Bronchial epithelial cell (primary cell): ENCODE measurements around the gene ACR. TPM values are rescaled to one million over a fixed set of nuclear protein-coding genes. Genes with fewer than 3 reads are reported as not detected.
A peak's percentile ranks its signal among the peaks of the same experiment; 100 is the strongest.

Experiments
- DNase-seq: peaks from one replicate; pipeline ENCODE4 v3.0.0-alpha.2; 2010; ENCODE audit warnings: low read depth
- FAIRE-seq: peaks from 2 replicates; lab custom pipeline; 2011; peaks lifted over from hg19 to GRCh38; lab: Jason Lieb, UNC
- H3K27me3 ChIP-seq: 2 replicates; pipeline ENCODE4 v1.5.1; 2011; ENCODE audit warnings: low read length; ENCODE audit not compliant: control insufficient read depth, insufficient read depth
- H3K36me3 ChIP-seq: 2 replicates; pipeline ENCODE4 v1.5.1; 2011; ENCODE audit warnings: low read length; ENCODE audit not compliant: control insufficient read depth, insufficient read depth
- H3K4me3 ChIP-seq: 2 replicates; pipeline ENCODE4 v1.5.1; 2011; ENCODE audit warnings: mild to moderate bottlenecking, low read depth, low read length, control low read depth
- total RNA-seq: library from RNA; depleted of rRNA; stranded (reverse); fragments of >200 nt; gene quantifications from 2 replicates; pipeline ENCODE4 v1.2.1, GENCODE V29; 2014
- TF ChIP-seq, protein P1 (sequence below): IDR thresholded peaks from 2 replicates; pipeline ENCODE4 v1.5.1; 2011; ENCODE audit warnings: mild to moderate bottlenecking, moderate library complexity, low read length, control low read depth, inconsistent platforms; ENCODE audit not compliant: insufficient read depth, severe bottlenecking

The ACR gene
- total RNA-seq, 1 donor from 2014 or later, result not detected

DNA sequence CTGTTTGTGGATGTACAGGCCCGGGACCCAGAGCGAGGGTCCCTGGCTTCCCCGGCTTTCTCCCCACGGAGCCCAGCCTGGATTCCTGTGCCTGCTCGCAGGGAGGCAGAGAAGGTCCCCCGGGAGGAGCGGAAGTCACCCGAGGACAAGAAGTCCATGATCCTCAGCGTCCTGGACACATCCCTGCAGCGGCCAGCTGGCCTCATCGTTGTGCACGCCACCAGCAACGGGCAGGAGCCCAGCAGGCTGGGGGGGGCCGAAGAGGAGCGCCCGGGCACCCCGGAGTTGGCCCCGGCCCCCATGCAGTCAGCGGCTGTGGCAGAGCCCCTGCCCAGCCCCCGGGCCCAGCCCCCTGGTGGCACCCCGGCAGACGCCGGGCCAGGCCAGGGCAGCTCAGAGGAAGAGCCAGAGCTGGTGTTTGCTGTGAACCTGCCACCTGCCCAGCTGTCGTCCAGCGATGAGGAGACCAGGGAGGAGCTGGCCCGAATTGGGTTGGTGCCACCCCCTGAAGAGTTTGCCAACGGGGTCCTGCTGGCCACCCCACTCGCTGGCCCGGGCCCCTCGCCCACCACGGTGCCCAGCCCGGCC, 16.7 kb upstream of the ACR start:
- Histone ChIP-seq H3K27me3 (peaks cover 1% of the 10 kb centered on the region), H3K4me3 (no peak overlapping the region), H3K36me3 (peaks cover 6% of the 10 kb centered on the region)
- FAIRE-seq (no peak), DNase-seq (no peak)
- TF ChIP-seq, protein P1, sequence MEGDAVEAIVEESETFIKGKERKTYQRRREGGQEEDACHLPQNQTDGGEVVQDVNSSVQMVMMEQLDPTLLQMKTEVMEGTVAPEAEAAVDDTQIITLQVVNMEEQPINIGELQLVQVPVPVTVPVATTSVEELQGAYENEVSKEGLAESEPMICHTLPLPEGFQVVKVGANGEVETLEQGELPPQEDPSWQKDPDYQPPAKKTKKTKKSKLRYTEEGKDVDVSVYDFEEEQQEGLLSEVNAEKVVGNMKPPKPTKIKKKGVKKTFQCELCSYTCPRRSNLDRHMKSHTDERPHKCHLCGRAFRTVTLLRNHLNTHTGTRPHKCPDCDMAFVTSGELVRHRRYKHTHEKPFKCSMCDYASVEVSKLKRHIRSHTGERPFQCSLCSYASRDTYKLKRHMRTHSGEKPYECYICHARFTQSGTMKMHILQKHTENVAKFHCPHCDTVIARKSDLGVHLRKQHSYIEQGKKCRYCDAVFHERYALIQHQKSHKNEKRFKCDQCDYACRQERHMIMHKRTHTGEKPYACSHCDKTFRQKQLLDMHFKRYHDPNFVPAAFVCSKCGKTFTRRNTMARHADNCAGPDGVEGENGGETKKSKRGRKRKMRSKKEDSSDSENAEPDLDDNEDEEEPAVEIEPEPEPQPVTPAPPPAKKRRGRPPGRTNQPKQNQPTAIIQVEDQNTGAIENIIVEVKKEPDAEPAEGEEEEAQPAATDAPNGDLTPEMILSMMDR, result no peak

DNA sequence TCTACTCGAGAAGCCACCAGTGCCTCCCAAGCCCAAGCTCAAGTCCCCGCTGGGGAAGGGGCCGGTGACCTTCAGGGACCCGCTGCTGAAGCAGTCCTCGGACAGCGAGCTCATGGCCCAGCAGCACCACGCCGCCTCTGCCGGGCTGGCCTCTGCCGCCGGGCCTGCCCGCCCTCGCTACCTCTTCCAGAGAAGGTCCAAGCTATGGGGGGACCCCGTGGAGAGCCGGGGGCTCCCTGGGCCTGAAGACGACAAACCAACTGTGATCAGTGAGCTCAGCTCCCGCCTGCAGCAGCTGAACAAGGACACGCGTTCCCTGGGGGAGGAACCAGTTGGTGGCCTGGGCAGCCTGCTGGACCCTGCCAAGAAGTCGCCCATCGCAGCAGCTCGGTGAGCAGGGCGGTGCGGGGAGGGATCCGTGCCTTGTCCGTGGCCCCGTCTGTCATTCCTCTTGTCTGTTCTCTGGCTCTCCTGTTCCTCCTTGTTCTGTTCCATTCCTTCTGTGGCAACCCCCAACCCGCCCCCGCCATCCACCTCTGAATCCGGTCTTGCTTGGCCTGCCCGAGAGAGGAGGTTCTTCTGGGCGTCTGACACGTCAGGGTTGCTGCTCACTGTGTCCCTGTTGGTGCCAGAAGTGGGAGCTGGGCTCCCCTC, 15.8 kb upstream of the ACR start:
- H3K36me3 ChIP-seq, result peaks cover 6% of the 10 kb centered on the region
- no peak overlapping the region for H3K4me3 ChIP-seq
- DNase-seq, result no peak
- peaks cover 1% of the 10 kb centered on the region for H3K27me3 ChIP-seq
- FAIRE-seq, result no peak
- TF ChIP-seq, protein P1, result no peak

DNA sequence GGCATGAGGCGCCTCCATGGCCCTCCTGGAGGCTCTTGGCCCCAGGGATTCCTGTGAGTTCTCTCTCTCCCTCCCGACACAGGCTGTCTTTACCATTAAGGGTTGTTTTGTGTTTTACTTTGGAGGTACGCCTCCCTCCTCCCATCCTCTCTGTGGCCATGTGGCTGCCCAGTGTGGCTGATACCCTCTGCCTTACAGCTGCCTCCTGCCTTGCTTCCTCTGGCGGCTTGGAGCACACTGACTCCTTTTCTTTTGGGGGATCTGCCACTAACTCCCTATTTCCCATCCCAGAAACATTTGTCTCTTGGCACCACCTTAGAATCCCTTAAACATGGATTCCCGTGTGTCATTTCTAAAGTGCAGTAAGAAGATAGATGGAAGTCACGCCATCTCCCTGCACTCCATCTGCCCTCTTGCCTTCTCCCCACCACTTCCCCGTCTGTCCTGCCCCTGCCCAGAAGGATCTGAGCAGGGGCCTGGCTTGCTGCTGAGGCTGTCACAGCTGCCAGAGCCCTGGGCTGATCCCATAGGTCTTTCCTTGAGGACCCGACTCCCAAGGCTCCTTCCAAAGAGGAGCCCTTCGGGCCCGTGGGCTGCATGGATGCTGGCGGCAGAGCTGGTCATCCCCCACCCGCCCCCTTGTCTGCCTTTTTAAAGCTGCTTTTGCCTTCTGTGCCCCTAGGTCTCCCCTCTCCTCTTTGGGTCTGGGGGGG, 15.1 kb upstream of the ACR start:
- TF ChIP-seq, protein P1, result no peak
- H3K4me3 ChIP-seq, result no peak overlapping the region
- DNase-seq (no peak), FAIRE-seq (no peak)
- H3K36me3 ChIP-seq, result peaks cover 6% of the 10 kb centered on the region
- peaks cover 1% of the 10 kb centered on the region for H3K27me3 ChIP-seq

DNA sequence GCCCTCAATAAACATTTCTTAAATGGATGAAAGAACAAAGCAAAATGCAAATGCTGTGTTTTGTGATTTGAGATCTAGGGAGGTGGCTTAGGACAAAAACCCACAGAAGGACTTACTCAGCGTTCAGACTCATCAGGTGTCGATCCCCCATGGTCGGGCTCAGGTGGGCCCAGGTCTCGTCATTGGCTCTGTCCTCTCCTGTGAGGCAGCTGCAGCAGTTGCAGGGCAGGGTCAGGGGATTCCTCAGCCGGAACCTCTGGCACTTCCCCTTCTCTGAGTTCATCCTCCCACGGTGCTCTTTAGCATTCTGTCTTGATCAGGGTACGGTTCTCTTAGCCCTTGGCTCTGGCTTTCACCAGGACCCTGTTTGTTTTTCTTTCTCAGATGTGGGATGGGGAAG, 14.0 kb upstream of the ACR start:
- no peak for DNase-seq
- FAIRE-seq, result peak; percentile 95
- peaks cover 1% of the 10 kb centered on the region for H3K27me3 ChIP-seq
- H3K4me3 ChIP-seq, result no peak overlapping the region
- H3K36me3 ChIP-seq, result peaks cover 6% of the 10 kb centered on the region
- TF ChIP-seq, protein P1, result no peak

DNA sequence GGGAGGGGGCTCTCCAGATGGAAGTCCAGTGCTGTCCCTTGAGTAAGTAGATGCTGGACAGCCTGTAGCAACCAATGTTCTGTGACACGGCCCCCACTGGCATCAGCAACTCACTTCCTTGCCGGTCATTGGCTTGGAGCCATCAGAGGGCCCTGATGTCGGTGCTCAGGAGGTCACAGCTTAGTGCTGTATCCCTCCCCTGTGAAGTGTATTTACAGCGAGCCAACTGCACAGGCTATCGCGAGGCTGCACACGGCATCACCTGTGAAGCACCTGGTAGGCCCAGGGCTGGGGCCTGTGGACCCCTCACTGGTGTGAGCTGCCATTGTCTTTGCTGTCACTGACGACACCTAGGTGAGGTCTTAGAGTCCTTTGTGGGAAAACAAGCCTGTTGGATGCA, 13.4 kb upstream of the ACR start:
- H3K4me3 ChIP-seq, result no peak overlapping the region
- H3K27me3 ChIP-seq, result peaks cover 1% of the 10 kb centered on the region
- DNase-seq (no peak), FAIRE-seq (no peak)
- H3K36me3 ChIP-seq, result peaks cover 6% of the 10 kb centered on the region
- TF ChIP-seq, protein P1, result no peak
